ENCODE measurements around the gene ARPP21.
"Not testable (repeated sequence)": the region's sequence is repeated elsewhere in the genome, so short reads cannot be mapped to it uniquely, and the experiment has no call there.

The ARPP21 gene

DNA sequence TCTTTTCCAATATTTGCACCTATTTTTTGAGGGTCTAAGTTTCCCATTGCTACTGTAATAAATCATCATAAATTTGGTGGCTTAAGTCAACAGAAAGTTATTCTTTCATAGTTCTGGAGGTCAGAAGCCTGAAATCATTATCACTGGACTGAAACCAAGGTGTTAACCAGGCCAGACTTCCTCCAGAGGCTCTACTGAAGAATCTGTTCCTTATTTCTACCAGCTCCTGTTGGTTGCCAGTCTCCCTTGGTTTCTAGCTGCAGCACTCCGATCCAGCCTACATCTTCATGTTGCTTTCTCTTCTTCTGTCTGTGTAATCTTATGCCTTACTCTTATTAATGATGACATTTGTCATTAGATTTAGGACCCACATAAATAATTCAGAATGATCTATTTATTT lies 22.0 kb upstream of the ARPP21 start:
- TF ChIP-seq Cebpa-rat (IDR thresholded peaks at IDR 0.05): no peak
- H3K9me3 ChIP-seq: peaks cover 24% of the 10 kb centered on the region
- no peaks in the 10 kb centered on the region for H3K27me3 ChIP-seq
- no peaks in the 10 kb centered on the region; the same call in 1 of the 2 replicates for H3K36me3 ChIP-seq
- H4K20me1 ChIP-seq: no peaks in the 10 kb centered on the region
- H3K9ac ChIP-seq: no peak overlapping the region
- H3K4me2 ChIP-seq: peak overlapping the region; percentile 46; the same call in 1 of the 2 replicates
- H3K27ac ChIP-seq: no peak overlapping the region
- H3K4me1 ChIP-seq: peaks cover 28% of the 10 kb centered on the region
- no peak overlapping the region for H3K4me3 ChIP-seq

DNA sequence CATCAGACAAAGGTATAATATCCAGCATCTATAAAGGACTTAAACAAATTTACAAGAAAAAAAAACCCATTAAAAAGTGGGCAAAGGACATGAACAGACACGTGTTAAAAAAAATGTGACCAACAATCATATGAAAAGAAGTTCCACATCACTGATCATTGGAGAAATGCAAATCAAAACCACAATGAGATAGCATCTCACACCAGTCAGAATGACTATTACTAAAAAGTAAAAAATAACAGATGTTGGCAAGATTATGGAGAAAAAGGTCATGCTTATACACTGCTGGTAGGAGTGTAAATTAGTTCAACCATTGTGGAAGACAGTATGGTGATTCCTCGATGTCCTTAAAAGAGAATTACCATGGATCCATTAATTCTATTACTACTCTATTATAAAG lies 19.1 kb upstream of the ARPP21 start:
- H3K36me3 ChIP-seq, H3K9ac ChIP-seq, H4K20me1 ChIP-seq, H3K27me3 ChIP-seq, H3K4me2 ChIP-seq, H3K4me3 ChIP-seq, H3K27ac ChIP-seq: not testable (repeated sequence)
- Histone ChIP-seq H3K9me3 (peaks cover 13% of the 10 kb centered on the region), H3K4me1 (peaks cover 28% of the 10 kb centered on the region)

DNA sequence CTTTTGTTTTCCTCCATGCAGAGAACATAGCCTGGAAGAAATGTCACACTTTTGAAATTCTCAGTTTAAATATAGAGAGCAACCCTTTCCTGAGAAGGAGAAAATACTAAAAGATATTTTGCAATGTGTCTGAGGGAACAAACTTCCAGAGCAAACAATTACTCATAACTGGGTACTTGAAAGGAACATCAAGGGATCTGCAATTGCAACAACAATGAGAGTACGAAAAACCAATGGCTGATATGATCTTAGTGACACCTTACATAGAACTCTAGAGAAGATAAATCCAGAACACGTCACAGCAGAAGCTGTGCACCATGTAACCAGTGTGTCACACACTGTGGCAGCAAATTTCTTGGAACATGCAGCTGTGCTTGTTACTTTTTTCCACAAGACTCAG lies 14.6 kb upstream of the ARPP21 start:
- Histone ChIP-seq H3K4me3 (no peak overlapping the region), H3K9me3 (peaks cover 4% of the 10 kb centered on the region; the same call in 1 of the 2 replicates), H3K27ac (no peak overlapping the region), H4K20me1 (no peaks in the 10 kb centered on the region), H3K9ac (no peak overlapping the region), H3K36me3 (no peaks in the 10 kb centered on the region), H3K4me1 (peaks cover 16% of the 10 kb centered on the region), H3K4me2 (no peak overlapping the region), H3K27me3 (no peaks in the 10 kb centered on the region)
- TF ChIP-seq Cebpa-rat (IDR thresholded peaks at IDR 0.05): no peak

DNA sequence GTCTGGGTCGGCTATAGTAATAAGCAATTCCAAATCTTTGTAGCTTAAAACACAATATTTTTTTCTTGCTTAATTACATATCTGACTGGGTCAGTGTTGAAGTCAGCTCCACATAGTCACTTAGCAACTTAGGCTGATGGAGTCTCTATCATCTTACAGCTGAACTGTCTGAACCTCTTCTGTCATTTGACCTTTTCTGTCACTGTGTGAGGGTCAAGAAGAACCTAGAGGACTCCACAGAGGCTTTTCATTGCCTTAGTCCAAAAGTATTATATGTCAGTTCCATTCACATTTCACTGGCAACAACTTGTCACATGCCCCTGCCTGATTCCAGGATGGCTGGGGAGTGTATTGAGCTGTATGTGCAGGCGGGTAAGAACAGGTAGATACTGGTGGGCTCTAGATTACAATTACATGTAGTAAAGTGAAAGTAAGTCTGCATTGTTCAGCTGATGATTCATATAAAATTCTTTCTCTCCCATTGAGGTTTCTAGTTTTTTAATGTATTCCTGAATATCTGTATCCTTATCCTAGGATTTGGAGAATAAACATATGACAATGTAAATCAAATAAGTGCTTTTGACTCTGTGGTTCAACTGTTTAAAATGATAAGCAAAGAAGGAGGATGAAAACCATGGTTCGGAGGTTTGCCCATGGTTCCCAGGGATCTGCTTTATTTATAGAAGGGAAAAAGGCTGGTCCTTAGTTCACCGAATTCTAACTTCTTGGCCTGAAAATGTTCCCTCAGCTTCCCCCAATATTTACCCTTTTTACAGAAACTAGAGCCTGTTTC lies 5.8 kb upstream of the ARPP21 start:
- no peak overlapping the region for H3K27ac ChIP-seq
- H3K36me3 ChIP-seq: no peaks in the 10 kb centered on the region
- no peak overlapping the region for H3K4me2 ChIP-seq
- no peak for TF ChIP-seq Cebpa-rat (IDR thresholded peaks at IDR 0.05)
- H4K20me1 ChIP-seq: no peaks in the 10 kb centered on the region
- no peak overlapping the region for H3K4me3 ChIP-seq
- H3K9me3 ChIP-seq: no peaks in the 10 kb centered on the region; the same call in 1 of the 2 replicates
- peaks cover 5% of the 10 kb centered on the region for H3K27me3 ChIP-seq
- no peak overlapping the region for H3K9ac ChIP-seq
- peaks cover 44% of the 10 kb centered on the region for H3K4me1 ChIP-seq

DNA sequence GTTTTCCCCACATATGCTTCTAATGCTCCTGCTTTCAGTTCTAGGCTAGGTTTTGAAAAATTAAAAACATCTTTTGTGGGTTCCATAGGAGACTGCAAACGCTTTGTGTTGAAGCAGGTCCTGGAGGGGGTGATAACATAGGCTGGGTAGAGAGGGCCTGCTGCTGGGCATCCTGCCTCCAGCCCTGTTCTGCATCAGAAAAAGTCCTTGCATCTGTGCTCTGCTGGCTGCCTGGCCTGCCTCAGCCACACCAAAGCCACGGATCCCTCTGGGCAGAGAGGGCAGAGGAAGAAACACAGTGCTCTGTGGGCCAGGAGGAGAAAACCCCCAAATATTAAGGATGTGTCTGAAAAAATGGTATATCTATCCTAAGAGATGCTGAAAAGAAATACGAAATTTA lies 3.9 kb upstream of the ARPP21 start:
- Histone ChIP-seq H3K9me3 (no peaks in the 10 kb centered on the region; the same call in 1 of the 2 replicates), H3K4me1 (peaks cover 41% of the 10 kb centered on the region), H4K20me1 (0 out of 2 replicates have a peak, but pooled peaks cover 8% of the 10 kb centered on the region), H3K4me3 (no peak overlapping the region), H3K4me2 (peak overlapping the region; percentile 81), H3K27ac (no peak overlapping the region), H3K9ac (no peak overlapping the region; the same call in 1 of the 2 replicates), H3K27me3 (peaks cover 24% of the 10 kb centered on the region), H3K36me3 (no peaks in the 10 kb centered on the region)
- TF ChIP-seq Cebpa-rat (IDR thresholded peaks at IDR 0.05): no peak

DNA sequence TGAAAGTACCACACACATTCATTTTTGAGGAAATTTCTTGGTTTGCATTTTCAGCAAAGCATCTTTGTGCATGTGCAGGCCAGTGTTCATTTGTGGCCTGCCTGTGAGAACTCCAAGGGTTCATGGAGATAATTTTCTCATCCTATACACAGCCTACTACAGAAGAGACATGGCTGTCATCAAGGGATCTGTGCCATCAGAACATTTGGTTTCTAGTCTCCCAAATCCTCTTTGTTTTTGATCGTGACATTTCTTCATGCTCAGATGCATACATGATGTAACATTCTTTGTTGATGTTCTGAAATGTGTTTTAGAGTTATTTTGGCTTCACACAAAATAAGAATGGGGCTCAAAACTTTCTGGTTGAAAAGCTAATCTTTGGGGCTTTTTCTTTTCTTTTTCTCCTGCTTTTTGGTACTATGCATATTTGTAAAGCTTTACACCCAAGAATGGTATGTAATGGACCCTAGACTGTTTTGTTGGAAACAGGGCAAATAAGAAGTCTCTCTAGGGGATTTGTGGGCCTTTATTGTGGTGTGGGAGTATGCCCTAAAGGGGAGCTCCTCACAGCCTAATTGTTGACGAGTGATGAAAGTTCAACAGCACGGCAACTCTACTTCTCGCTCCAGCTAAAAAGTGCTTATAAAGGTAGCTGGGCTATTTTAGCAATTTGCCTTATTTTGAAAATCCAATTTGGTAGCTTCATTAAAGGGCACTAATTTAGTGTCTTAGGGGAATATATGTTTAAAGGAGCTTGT lies 3.2 kb upstream of the ARPP21 start:
- H4K20me1 ChIP-seq: peaks cover 8% of the 10 kb centered on the region; the same call in 1 of the 2 replicates
- H3K9me3 ChIP-seq: no peaks in the 10 kb centered on the region; the same call in 1 of the 2 replicates
- H3K4me3 ChIP-seq: no peak overlapping the region
- H3K4me1 ChIP-seq: peaks cover 41% of the 10 kb centered on the region
- H3K36me3 ChIP-seq: no peaks in the 10 kb centered on the region
- no peak overlapping the region for H3K27ac ChIP-seq
- no peak overlapping the region for H3K9ac ChIP-seq
- TF ChIP-seq Cebpa-rat (IDR thresholded peaks at IDR 0.05): no peak
- peak overlapping the region; percentile 81 for H3K4me2 ChIP-seq
- H3K27me3 ChIP-seq: peaks cover 31% of the 10 kb centered on the region

DNA sequence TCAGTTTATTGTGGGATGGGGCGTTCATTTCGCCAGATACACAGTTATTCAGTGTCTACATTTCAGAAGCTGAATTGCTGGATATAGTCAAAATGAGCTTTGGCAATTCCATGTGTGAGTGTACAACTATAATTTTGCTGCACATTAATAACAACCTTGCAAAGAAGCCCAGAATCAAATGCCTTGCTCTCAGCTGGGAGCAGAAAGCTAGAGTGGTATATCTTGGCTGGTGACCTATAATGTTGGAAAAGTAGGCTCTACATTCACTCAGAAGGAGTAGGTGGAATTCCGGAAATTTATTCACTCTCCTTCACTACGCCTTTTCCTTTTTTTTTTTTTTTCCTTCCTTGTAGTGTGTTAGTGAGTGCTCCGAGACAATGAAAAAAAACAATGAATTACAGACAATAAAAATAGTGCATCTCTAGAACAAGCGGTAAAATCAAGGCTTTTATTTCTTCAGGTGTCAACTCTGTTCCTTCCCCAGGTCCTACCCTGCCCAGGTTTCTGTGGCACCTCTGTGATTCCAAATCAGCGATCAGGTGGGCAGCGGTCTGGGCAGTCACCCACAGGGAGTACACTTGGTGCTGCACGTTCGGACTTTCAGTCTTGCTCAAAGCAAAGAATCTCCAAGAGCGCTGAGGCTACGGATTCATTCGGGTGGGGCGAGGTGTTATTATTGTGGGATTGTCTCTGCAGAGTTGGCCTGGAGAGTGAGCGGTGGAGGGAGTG lies 910 bp upstream of the ARPP21 start:
- H3K36me3 ChIP-seq: no peaks in the 10 kb centered on the region
- H3K9me3 ChIP-seq: no peaks in the 10 kb centered on the region
- H3K4me1 ChIP-seq: peaks cover 41% of the 10 kb centered on the region
- H3K4me3 ChIP-seq: peak overlapping the region; percentile 80
- peak overlapping the region; percentile 94 for H3K9ac ChIP-seq
- H3K27me3 ChIP-seq: peaks cover 54% of the 10 kb centered on the region
- H4K20me1 ChIP-seq: peaks cover 8% of the 10 kb centered on the region; the same call in 1 of the 2 replicates
- peak overlapping the region; percentile 73 for H3K4me2 ChIP-seq
- peak overlapping the region; percentile 90 for H3K27ac ChIP-seq
- TF ChIP-seq Cebpa-rat (IDR thresholded peaks at IDR 0.05): no peak

DNA sequence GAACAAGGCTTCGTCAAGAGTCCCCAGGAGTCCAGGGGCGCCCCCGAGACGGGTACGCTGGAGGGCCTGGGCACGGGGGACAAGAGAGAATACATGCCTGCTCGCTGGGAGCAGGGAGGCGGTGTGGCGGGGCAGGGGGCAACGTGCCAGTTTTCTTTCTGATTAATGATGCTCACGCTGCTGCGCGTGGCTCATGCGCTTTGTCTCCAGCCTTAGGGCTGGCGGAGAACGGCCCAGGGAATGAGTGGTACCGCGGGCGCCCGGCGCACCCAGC lies 408 bp upstream of the ARPP21 start:
- Histone ChIP-seq H3K36me3 (no peaks in the 10 kb centered on the region), H3K9me3 (no peaks in the 10 kb centered on the region), H3K4me3 (peak overlapping the region; percentile 80), H3K27ac (peak overlapping the region; percentile 90), H4K20me1 (peaks cover 8% of the 10 kb centered on the region; the same call in 1 of the 2 replicates), H3K27me3 (peaks cover 57% of the 10 kb centered on the region), H3K4me2 (peak overlapping the region; percentile 73), H3K9ac (peak overlapping the region; percentile 94), H3K4me1 (peaks cover 41% of the 10 kb centered on the region)
- TF ChIP-seq Cebpa-rat (IDR thresholded peaks at IDR 0.05): no peak

DNA sequence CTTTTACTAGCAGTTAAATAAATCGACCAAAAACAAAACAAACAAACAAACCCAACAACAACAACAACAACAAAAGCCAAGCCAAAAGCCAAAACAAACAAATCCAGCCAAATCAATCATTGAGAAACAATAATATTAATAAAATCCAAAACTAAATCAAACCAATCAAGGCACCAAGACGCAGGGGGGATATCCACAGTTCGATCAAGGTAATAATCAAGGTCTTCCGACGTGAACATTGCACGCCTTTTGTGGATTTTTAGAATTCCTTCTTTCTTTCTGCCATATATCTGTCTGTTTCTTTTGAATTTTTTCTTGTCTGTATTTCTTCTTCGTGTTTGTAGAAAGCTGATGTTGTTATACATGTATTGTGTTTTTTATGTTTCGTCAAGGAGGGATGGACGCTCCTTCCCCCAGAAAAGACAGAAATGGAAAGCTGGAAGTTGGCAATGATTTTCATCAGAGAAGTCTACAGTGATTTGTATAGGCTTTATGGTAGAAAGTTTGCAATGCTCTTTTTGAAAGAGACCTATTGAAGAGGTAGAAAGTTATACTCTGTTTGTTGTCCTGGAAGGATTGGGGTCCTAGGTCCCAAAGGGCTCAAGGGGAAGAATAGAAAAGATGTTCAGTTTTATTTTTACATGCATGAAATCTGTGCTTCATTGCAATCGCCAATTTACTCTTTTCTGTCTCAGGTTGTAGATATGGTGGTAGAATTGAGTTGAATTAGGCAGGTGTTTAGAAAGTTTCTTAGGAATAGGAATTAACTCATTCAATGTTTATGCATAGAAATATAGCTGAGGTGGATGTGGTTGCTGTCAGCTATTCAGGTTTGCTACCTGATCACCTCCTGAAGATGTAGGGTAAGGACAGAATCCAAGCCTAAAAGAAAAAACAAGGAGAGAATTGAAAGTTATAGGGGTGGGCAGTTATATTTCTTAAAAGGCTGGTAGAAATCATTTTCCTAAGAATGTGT lies 1.2 kb downstream of the ARPP21 start:
- H4K20me1 ChIP-seq: peaks cover 8% of the 10 kb centered on the region; the same call in 1 of the 2 replicates
- peaks cover 36% of the 10 kb centered on the region for H3K4me1 ChIP-seq
- H3K9ac ChIP-seq: peak overlapping the region; percentile 94
- peaks cover 62% of the 10 kb centered on the region for H3K27me3 ChIP-seq
- no peaks in the 10 kb centered on the region for H3K9me3 ChIP-seq
- H3K4me2 ChIP-seq: peak overlapping the region; percentile 73
- H3K27ac ChIP-seq: peak overlapping the region; percentile 90
- no peak for TF ChIP-seq Cebpa-rat (IDR thresholded peaks at IDR 0.05)
- peak overlapping the region; percentile 80 for H3K4me3 ChIP-seq
- H3K36me3 ChIP-seq: no peaks in the 10 kb centered on the region

Measured in BLaER1 (cell line).